ENCODE measurements around the gene NIPBL.
"Not testable (repeated sequence)": the region's sequence is repeated elsewhere in the genome, so short reads cannot be mapped to it uniquely, and the experiment has no call there.

The NIPBL gene

DNA sequence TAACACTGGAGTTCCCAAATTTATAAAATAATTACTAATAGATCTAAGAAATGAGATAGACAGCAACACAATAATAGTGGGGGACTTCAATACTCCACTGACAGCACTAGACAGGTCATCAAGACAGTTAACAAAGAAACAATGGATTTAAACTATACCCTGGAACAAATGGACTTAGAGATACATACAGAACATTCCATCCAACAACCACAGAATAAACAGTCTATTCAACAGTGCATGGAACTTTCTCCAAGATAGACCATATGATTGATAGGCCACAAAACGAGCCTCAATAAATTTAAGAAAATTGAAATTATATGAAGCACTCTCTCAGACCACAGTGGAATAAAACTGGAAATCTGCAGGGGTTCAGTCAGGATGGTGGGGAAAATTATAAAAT is 209.5 kb downstream of the NIPBL start:
- not testable (repeated sequence) for H3K27ac ChIP-seq (ENCODE audit: low read length)

DNA sequence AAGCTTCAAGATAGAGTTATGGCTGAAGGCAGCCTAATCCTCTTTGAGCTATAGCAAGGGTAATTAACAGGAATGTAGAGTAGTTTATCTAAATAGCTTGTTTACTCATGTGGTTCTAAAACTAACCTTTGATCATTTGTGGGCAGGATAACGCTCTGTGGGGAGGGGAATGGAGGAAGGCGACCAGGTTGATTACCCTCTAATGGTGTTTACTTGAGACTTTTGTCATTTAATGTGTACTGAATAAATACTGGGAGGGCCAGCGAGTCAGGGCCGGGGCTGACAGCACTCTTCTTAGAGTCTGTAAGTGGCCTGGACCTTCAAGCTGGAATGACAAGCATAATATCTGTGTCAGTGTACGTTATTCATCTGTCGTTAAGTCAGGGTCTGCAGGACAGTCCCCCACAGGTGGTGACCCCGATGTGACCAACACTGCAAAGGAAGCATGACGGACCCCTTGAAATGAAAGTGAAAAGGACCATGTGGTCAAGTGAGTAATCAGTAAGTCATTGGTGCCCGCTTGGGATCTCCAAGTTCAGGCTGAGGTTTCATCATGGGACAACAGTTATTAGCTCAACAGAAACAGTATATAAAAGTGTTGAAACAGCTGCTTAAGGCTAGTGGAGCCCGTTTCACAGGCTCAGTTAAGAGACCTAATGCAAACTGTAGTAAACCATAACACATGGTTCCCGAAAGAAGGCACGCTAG is 210.1 kb downstream of the NIPBL start:
- Histone ChIP-seq H3K36me3 (ENCODE audit: insufficient read depth, low read depth, low read length) (no peaks in the 10 kb centered on the region), H3K9ac (ENCODE audit: low read depth, low read length) (no peak overlapping the region), H3K27me3 (ENCODE audit: insufficient read depth, low read length) (peaks cover 88% of the 10 kb centered on the region), H3K9me3 (ENCODE audit: insufficient read depth, low read depth, low read length) (no peaks in the 10 kb centered on the region; the same call in 1 of the 2 replicates), H3K27ac (ENCODE audit: low read length) (no peak overlapping the region), H3K4me3 (ENCODE audit: low read length) (no peak overlapping the region), H3K4me1 (ENCODE audit: insufficient read depth, low read length) (peaks cover 8% of the 10 kb centered on the region)

More for the DNA sequence above, 209.5 kb downstream of the NIPBL start:
- H3K36me3 ChIP-seq (ENCODE audit: insufficient read depth, low read depth, low read length); H3K9ac ChIP-seq (ENCODE audit: low read depth, low read length); H3K4me1 ChIP-seq (ENCODE audit: insufficient read depth, low read length); H3K9me3 ChIP-seq (ENCODE audit: insufficient read depth, low read depth, low read length); H3K4me3 ChIP-seq (ENCODE audit: low read length): not testable (repeated sequence)
- peaks cover 84% of the 10 kb centered on the region for H3K27me3 ChIP-seq (ENCODE audit: insufficient read depth, low read length)

DNA sequence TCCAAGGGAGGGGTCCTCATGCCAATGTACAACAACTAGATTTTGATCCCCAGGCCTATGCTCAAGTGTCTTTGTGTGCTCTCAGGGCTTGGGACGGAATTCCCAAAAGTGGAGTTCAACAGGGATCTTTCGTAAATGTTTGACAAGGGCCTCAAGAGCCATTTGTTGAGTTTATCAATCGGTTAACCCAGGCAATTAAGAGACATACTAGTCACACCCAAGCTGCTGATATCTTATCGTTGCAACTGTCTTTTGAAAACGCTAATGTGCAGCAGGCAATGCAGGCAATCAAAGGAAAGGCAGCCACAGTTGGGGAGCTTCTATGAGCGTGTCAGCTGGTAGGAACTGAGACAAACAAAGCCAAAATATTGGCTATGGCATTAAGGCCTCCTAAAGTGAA is 211.4 kb downstream of the NIPBL start:
- Histone ChIP-seq H3K27me3 (ENCODE audit: insufficient read depth, low read length) (peaks cover 92% of the 10 kb centered on the region), H3K4me1 (ENCODE audit: insufficient read depth, low read length) (peaks cover 8% of the 10 kb centered on the region), H3K27ac (ENCODE audit: low read length) (no peak overlapping the region), H3K4me3 (ENCODE audit: low read length) (no peak overlapping the region), H3K36me3 (ENCODE audit: insufficient read depth, low read depth, low read length) (no peaks in the 10 kb centered on the region), H3K9me3 (ENCODE audit: insufficient read depth, low read depth, low read length) (no peaks in the 10 kb centered on the region; the same call in 1 of the 2 replicates), H3K9ac (ENCODE audit: low read depth, low read length) (no peak overlapping the region)

DNA sequence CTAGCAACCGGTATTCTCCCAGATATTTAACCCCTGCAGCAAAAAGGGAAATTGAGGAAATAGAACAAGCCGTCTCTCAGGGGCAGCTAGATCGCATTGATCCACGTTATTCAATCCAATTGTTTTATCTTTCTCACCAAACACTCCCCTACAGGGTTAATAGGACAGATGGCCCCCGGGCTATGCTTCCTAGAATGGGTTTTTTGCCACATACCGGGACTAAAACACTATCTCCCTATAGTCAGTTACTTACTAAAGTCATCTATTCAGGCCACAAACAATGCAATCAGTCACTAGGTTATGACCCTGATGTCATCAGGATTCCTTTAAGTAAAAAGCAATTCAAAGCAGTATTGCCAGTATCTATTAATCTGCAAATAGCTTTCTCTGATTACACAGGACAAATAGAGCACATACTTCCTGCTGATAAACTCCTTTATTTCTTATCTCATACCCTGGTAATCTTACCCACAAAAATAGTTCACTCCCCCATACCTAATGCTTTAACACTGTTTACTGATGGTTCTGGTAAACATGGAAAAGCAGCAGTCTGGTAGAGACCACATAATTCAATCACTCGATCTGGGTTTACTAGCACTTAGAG is 213.7 kb downstream of the NIPBL start:
- no peak overlapping the region for H3K27ac ChIP-seq (ENCODE audit: low read length)
- H3K4me3 ChIP-seq (ENCODE audit: low read length), result no peak overlapping the region
- H3K27me3 ChIP-seq (ENCODE audit: insufficient read depth, low read length), result peaks cover 72% of the 10 kb centered on the region
- H3K9ac ChIP-seq (ENCODE audit: low read depth, low read length), result no peak overlapping the region
- no peaks in the 10 kb centered on the region for H3K36me3 ChIP-seq (ENCODE audit: insufficient read depth, low read depth, low read length)
- H3K4me1 ChIP-seq (ENCODE audit: insufficient read depth, low read length), result peaks cover 8% of the 10 kb centered on the region
- no peaks in the 10 kb centered on the region for H3K9me3 ChIP-seq (ENCODE audit: insufficient read depth, low read depth, low read length)

DNA sequence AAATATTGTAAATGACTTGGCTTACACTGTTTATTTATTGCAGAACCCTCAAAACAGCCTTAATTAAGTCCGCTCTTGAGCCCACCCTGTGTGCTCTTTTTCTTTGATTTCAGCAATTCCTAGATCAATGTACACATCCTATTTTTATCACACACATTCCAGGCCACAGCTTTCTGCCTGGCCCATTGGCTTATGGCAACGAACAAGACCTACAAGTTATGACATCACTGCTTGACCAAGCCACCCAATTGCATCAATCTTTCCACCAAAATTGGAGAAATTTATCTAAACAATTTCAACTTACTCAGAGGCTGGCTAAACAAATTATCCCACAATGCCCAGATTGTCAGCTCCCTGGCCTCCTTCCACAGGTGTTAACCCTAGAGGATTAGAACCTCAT is 214.2 kb downstream of the NIPBL start:
- H3K9ac ChIP-seq (ENCODE audit: low read depth, low read length), result no peak overlapping the region
- H3K27me3 ChIP-seq (ENCODE audit: insufficient read depth, low read length), result peaks cover 67% of the 10 kb centered on the region
- no peaks in the 10 kb centered on the region for H3K9me3 ChIP-seq (ENCODE audit: insufficient read depth, low read depth, low read length)
- no peak overlapping the region for H3K27ac ChIP-seq (ENCODE audit: low read length)
- peaks cover 8% of the 10 kb centered on the region for H3K4me1 ChIP-seq (ENCODE audit: insufficient read depth, low read length)
- H3K4me3 ChIP-seq (ENCODE audit: low read length), result no peak overlapping the region
- no peaks in the 10 kb centered on the region for H3K36me3 ChIP-seq (ENCODE audit: insufficient read depth, low read depth, low read length)

DNA sequence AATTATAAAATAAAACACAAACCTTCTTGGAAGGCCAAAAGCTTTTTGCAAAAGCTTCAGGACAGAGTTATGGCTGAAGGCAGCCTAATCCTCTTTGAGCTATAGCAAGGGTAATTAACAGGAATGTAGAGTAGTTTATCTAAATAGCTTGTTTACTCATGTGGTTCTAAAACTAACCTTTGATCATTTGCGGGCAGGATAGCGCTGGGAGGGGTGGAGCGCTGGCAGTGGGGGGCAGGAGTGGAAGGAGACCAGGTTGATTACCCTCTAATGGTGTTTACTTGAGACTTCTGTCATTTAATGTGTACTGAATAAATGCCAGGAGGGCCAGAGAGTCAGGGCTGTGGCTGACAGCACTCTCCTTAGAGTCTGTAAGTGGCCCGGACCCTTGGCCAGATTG is 217.2 kb downstream of the NIPBL start:
- H3K4me3 ChIP-seq (ENCODE audit: low read length); H3K4me1 ChIP-seq (ENCODE audit: insufficient read depth, low read length); H3K9ac ChIP-seq (ENCODE audit: low read depth, low read length); H3K36me3 ChIP-seq (ENCODE audit: insufficient read depth, low read depth, low read length); H3K9me3 ChIP-seq (ENCODE audit: insufficient read depth, low read depth, low read length); H3K27ac ChIP-seq (ENCODE audit: low read length): not testable (repeated sequence)
- peaks cover 36% of the 10 kb centered on the region for H3K27me3 ChIP-seq (ENCODE audit: insufficient read depth, low read length)

DNA sequence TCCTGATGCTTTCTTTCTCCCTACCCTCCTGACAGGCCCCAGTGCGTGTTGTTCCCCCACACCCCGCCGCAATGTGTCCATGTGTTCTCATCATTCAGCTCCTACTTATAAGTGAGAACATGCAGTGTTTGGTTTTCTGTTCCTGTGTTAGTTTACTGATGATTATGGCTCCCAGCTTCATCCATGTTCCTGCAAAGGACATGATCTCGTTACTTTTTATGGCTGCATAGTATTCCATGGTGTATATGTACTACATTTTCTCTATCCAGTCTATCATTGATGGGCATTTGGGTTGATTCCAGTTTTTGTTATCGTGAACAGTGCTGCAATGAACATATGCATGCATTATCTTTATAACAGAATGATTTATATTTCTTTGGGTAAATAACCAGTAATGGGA is 222.7 kb downstream of the NIPBL start:
- not testable (repeated sequence) for H3K4me3 ChIP-seq (ENCODE audit: low read length); H3K27ac ChIP-seq (ENCODE audit: low read length); H3K4me1 ChIP-seq (ENCODE audit: insufficient read depth, low read length); H3K27me3 ChIP-seq (ENCODE audit: insufficient read depth, low read length); H3K9ac ChIP-seq (ENCODE audit: low read depth, low read length); H3K36me3 ChIP-seq (ENCODE audit: insufficient read depth, low read depth, low read length)
- H3K9me3 ChIP-seq (ENCODE audit: insufficient read depth, low read depth, low read length), result peaks cover 12% of the 10 kb centered on the region

DNA sequence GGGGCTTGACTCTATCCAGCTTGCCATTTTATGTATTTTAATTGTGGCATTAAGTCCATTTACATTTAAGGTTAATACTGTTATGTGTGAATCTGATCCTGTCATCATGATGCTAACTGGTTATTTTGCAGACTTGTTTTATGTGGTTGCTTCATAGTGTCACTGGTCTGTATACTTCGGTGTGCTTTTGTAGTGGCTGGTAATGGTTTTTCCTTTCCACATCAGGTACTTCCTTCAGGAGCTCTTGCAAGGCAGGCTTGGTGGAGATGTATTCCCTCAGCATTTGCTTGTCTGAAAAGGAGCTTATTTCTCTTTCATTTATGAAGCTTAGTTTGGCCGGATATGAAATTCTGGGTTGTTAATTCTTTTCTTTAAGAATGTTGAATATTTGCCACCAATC is 226.7 kb downstream of the NIPBL start:
- H3K4me1 ChIP-seq (ENCODE audit: insufficient read depth, low read length), result no peaks in the 10 kb centered on the region
- no peak overlapping the region for H3K9ac ChIP-seq (ENCODE audit: low read depth, low read length)
- no peaks in the 10 kb centered on the region; the same call in 1 of the 2 replicates for H3K36me3 ChIP-seq (ENCODE audit: insufficient read depth, low read depth, low read length)
- peaks cover 12% of the 10 kb centered on the region for H3K9me3 ChIP-seq (ENCODE audit: insufficient read depth, low read depth, low read length)
- H3K4me3 ChIP-seq (ENCODE audit: low read length), result no peak overlapping the region
- H3K27ac ChIP-seq (ENCODE audit: low read length), result no peak overlapping the region
- no peaks in the 10 kb centered on the region for H3K27me3 ChIP-seq (ENCODE audit: insufficient read depth, low read length)

DNA sequence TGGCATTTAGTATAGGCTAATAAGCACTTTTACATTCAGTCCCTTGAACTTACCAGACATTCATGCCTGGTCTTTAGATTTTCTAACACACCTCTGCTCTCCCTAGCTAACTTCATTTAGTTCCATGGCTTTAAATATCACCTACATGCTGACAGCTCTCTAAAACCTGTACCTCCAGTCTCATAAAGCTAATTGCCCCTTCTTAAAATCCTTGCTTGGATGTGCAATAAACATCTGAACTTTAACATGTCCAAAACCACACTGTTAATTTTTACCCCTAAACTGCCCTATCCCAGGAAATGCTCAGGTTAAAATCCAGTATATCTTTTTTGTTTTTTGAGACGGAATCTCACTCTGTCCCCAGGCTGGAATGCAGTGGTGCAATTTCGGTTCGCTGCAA is 232.8 kb downstream of the NIPBL start:
- no peak overlapping the region for H3K9ac ChIP-seq (ENCODE audit: low read depth, low read length)
- no peaks in the 10 kb centered on the region for H3K4me1 ChIP-seq (ENCODE audit: insufficient read depth, low read length)
- no peaks in the 10 kb centered on the region for H3K36me3 ChIP-seq (ENCODE audit: insufficient read depth, low read depth, low read length)
- H3K9me3 ChIP-seq (ENCODE audit: insufficient read depth, low read depth, low read length), result no peaks in the 10 kb centered on the region
- no peaks in the 10 kb centered on the region for H3K27me3 ChIP-seq (ENCODE audit: insufficient read depth, low read length)
- no peak overlapping the region for H3K4me3 ChIP-seq (ENCODE audit: low read length)
- no peak overlapping the region for H3K27ac ChIP-seq (ENCODE audit: low read length)

DNA sequence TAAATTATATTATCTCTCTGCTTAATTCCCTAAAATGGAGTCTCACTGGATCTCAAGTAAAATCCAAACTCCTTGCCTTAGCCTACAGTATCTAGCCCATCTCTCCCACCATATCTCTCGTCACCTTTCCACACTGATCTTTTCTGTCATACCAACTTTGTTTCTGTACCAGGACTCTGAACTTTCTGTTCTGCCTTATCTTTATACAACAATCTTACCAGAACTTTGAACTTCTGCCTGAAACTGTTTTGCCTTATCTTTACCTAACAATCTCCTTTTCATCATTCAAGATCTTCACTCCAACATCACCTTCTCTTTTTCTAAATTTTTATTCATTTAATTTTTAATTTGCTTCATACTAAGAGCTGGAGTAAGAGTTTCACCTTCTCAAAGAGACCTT is 233.6 kb downstream of the NIPBL start:
- Histone ChIP-seq H3K4me3 (ENCODE audit: low read length) (no peak overlapping the region), H3K9ac (ENCODE audit: low read depth, low read length) (no peak overlapping the region), H3K9me3 (ENCODE audit: insufficient read depth, low read depth, low read length) (no peaks in the 10 kb centered on the region), H3K4me1 (ENCODE audit: insufficient read depth, low read length) (no peaks in the 10 kb centered on the region), H3K36me3 (ENCODE audit: insufficient read depth, low read depth, low read length) (no peaks in the 10 kb centered on the region), H3K27ac (ENCODE audit: low read length) (no peak overlapping the region), H3K27me3 (ENCODE audit: insufficient read depth, low read length) (no peaks in the 10 kb centered on the region)

DNA sequence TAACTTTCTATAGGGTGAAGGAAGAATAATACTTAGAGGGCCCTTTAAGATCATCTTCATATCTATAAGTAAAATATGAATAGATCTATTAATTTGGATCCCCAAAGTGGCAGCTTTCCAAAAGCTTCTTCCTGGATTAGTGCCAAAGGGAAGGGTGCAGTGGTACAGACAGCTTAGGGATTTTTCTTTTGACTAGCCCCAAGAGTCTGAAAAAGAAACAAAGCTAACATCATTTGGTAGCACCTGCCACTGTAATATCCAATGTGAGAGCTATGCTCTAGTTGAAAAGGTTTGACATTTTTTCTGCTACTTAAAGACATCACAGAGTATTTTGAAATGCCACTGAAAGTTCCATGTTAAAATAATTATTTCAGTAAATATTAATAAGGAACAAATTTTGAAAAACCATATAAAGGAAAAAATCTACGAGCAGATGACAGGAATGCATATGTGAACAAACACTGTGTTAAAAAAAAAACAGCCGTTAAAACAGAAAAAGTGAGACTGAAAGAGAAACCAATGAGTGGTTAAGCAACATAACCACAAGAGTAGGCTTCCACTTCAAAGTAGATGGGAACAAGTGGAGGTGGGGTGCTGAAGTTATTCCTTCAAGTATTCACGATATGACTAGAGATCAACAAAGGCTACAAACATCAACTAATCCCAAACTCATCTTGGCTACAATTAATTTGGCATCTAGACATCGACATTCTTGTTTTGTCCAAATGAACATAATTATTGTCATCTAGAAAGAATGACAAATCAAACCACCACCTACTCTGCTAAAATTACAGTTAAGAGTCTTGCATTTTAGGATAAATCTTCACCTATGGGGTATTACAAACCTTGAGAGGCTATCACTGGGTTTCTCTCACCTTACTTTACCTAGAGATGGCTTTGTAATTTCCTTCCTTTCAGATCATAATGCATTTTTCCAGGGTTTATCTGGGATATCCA is 235.1 kb downstream of the NIPBL start:
- H3K4me1 ChIP-seq (ENCODE audit: insufficient read depth, low read length), result no peaks in the 10 kb centered on the region
- H3K27ac ChIP-seq (ENCODE audit: low read length), result no peak overlapping the region
- no peak overlapping the region for H3K9ac ChIP-seq (ENCODE audit: low read depth, low read length)
- H3K9me3 ChIP-seq (ENCODE audit: insufficient read depth, low read depth, low read length), result no peaks in the 10 kb centered on the region
- no peak overlapping the region for H3K4me3 ChIP-seq (ENCODE audit: low read length)
- no peaks in the 10 kb centered on the region for H3K27me3 ChIP-seq (ENCODE audit: insufficient read depth, low read length)
- H3K36me3 ChIP-seq (ENCODE audit: insufficient read depth, low read depth, low read length), result no peaks in the 10 kb centered on the region
